Erythroblast (primary cell): ENCODE data around the gene CCDC116.
"Not testable (repeated sequence)": the region's sequence is repeated elsewhere in the genome, so short reads cannot be mapped to it uniquely, and the experiment has no call there.

Experiments used
- DNase-seq, 2 experiments: peaks; one replicate each; lab custom pipeline; 2025; lab: John Stamatoyannopoulos, UW
- GATA1 ChIP-seq: IDR thresholded peaks from 2 replicates; pipeline ENCODE4 v1.6.1; 2011; ENCODE audit warnings: low read depth, mild to moderate bottlenecking, control low read depth, low read length, moderate library complexity
- POLR2A ChIP-seq: IDR thresholded peaks from 2 replicates; pipeline ENCODE4 v1.6.1; 2011; ENCODE audit warnings: mild to moderate bottlenecking, low read length

The CCDC116 gene

DNA sequence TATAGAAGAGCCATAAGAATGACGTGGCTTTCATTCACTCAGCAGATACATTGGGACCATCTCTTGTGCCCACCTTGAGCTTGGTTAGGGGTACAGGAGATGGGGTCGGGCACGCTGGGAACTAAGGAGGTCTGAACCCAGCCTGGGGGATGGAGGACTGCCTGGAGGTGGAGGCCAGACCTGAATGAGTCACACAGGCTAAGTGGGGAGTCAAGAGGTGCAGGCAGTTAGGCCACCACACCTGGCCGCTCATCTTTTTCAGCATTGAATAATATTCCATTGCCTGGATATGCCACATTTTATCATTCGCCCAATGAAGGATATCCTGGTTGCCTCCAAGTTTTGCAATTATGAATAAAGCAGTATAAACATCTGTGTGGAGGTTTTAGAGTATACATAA, 29.4 kb downstream of the CCDC116 start:
- TF ChIP-seq POLR2A (no peak), GATA1 (no peak)
- DNase-seq = no peak

DNA sequence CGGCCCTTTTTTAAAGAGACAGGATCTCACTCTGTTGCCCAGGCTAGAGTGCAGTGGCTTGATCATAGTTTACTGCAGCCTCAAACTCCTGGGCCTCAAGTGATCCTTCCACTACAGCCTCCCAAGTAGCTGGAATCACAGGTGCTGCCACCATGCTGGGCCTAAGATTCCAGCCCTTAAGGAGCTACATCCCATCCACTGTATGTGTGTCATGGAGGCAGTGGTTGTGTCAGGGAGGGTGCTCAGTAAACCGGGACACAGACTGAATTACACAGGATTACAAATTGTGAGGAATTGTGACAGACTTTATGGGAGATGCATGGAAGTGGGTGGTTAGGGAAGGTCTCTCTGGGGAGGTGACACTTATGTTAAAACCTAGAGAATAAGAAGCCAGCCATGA, 31.2 kb downstream of the CCDC116 start:
- DNase-seq = no peak
- TF ChIP-seq POLR2A = no peak
- no peak for TF ChIP-seq GATA1

- no peak for DNase-seq
These were observed 32.7 kb downstream of the CCDC116 start for GRCh38 chr22:21665047-21665851.

DNA sequence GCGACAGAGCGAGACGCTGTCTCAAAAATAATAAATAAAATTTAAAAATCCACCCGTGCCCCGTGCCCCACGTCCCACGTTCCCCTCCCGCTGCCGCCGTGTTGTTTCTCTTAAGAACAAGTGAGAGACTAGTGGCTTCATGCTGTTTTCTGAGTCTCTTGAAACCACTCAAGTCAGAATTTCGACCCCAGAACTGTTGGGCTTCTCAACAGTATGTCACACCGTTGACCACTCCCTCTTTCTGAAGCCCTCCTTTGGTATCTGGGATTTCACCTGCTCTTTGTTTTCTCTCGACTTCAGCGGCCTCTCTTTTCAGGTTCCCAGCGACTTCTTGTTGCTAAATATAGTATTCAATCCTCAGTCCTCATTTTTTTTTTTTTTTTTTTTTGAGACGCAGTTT, 34.2 kb downstream of the CCDC116 start:
- DNase-seq = peak in 1 of 2 experiments; percentile 20
- no peak for TF ChIP-seq POLR2A
- TF ChIP-seq GATA1 = no peak

More at GRCh38 chr22:21665047-21665851, 32.7 kb downstream of the CCDC116 start:
- TF ChIP-seq GATA1 = no peak
- no peak for TF ChIP-seq POLR2A

DNA sequence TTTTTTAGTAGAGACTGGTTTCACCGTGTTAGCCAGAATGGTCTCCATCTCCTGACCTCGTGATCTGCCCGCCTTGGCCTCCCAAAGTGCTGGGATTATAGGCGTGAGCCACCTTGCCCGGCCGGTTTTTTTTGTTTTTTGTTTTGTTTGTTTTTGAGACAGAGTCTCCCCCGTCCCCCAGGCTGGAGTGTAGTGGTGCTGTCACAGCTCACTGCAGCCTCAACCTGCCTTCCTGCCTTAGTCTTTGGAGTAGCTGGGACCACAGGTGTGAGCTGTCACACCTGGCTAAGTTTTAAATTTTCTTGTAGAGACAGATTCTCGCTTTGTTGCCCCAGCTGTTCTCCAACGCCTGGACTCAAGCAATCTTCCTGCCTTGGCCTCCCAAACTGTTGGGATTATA, 36.5 kb downstream of the CCDC116 start:
- TF ChIP-seq POLR2A (no peak), GATA1 (no peak)
- no peak for DNase-seq

DNA sequence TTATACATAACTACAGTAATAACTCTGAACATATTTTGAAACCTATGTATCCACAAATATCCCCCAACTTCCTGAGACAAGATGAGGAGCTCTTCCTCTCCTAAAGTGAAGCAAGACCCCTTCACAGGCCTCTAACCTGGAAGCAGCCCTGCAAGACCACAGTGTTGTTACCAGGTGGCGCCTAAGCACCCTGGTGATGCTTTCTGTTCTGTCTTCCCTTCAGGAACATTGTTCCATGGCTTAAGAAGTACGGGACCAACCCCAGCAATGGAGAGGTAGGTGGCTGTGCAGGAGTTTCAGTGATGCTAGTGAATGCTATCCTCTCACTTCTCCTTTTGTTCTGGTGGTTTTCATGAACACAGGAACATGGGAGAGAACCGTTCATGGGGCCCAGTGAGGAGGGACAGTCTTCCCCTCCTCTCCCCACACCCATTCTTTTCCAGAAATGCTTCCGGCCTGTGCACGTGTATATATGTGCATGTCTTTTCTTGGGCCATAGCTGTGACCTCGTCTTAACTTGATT, 39.6 kb downstream of the CCDC116 start:
- no peak for TF ChIP-seq GATA1
- TF ChIP-seq POLR2A = no peak
- DNase-seq = no peak

DNA sequence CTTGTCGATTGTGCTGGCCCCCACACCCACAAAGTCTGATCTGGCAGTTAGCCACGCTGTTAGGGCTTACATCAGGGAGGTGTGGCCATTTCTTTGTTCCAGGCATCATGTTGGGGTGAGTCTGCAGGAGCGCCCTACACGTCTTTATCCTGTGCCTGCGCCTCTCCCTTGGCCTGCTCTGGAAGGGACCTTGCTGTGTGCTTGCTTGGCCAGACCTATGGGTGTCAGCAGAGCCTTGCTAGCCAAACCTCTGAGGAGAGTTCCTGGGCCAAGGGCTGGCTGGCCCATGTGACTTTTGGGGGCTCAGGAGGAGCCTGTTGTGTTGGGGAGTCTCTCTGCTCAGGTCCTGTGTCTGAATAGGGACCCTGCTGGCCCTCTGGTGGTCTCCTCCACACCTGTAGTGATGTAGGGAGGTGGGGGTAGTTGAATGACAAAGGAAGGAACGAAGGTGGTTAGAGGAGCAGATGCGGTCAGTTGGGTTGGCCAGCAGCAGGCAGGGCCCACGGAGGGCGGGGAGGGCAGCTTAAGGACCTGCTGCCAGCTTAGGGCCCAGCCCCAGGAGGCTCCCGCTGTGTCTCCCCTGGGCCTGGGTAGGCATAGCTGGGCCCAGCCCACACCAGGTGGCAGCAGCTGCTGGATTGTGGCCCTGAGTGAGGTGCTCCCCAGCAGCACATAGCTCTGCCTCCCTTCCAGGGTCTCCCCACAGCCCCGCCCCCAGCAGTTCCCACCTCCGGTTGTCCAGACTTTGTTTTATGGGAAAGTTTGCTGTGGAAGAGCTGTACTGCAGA, 41.2 kb downstream of the CCDC116 start:
- TF ChIP-seq GATA1 (no peak), POLR2A (no peak)
- DNase-seq = no peak

GRCh38 chr22:21674638-21675245, 42.2 kb downstream of the CCDC116 start:
- TF ChIP-seq POLR2A (no peak), GATA1 (no peak)
- DNase-seq = no peak

DNA sequence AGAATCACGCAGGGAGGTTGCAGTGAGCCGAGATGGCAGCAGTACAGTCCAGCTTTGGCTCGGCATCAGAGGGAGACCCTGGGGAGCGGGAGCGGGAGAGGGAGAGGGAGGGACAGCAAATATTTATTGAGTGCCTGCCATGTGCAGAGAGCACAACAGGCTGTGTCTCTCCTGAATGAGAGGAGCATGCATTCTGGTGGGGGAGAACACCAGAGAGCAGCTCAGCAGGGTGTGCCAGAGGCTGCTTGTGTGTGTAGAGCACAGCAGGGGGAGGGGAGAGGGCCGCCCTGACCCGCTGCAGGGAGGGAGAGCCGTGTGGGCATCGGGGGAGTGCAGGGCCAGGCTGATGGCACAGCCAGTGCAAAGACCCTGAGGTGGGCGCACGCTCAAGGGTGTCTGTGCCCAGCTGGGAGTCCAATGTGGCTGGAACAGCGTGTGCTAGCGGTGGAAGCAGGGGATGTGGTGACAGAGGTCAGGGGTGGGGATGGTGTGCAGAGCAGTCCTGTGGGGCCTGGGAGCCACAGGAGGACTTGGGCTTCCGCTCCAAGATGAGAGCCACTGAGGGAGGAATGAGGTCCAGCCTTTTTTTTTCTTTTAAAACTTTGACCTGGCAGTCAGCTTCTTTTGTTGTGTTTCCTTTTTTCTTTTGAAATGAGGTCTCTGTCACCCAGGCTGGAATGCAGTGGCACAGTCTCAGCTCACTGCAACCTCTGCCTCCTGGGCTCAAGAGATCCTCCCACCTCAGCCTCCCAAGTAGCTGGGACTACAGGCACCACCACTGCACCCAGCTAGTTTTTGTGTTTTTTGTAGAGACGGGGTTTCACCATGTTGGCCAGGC, 45.3 kb downstream of the CCDC116 start:
- TF ChIP-seq POLR2A = no peak
- DNase-seq = no peak

DNA sequence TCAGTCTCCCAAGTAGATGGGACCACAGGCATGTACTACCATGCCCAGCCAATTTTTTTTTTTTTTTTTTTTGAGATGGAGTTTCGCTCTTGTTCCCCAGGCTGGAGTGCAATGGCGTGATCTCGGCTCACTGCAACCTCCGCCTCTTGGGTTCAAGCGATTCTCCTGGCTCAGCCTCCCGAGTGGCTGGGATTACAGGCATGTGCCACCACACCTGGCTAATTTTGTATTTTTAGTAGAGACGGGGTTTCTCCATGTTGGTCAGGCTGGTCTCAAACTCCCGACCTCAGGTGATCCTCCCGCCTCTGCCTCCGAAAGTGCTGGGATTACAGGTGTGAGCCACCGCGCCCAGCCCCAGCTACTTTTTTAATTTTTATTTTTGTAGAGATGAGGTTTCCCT, 46.3 kb downstream of the CCDC116 start:
- not testable (repeated sequence) for DNase-seq

- no peak for DNase-seq
- TF ChIP-seq POLR2A (no peak), GATA1 (no peak)
These were observed 46.8 kb downstream of the CCDC116 start for GRCh38 chr22:21679383-21679782.

DNA sequence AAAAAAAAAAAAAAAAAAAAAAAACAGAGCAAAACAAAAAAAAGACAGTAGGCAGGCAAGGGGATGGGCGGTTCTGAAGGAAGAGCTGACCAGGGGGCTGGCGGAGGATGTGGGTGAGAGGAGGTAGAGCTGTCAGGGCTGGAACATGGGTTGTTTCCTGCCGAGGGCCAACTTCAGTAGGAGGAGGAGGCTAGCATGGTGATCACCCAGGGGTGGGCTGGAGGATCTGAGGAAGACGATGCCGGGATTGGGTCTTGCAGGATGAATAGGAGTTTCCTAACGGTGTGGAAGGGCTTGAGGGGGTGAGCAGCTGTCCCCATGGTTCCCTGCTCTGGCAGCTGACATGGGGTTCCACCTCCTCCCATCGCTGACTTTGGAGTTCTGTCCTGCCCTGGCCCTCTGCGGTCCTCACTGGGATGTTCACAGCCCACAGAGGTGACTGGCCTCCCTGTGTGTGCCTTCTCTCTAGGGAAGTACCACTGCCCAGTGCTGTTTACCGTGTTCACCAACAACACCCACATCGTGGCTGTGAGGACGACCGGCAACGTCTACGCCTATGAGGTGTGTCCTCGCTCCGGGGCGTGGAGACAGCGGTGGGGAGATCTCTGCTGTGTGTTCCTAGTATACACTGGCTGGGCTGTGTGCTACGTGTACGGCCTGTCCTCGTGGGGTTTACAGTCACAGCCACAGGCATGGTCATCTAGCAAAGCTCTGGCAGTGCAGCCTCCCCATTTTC, 48.4 kb downstream of the CCDC116 start:
- DNase-seq = no peak
- TF ChIP-seq POLR2A (no peak), GATA1 (no peak)
